ENCODE measurements around the gene BCL7C. TPM values are rescaled to one million over a fixed set of nuclear protein-coding genes. Genes with fewer than 3 reads are reported as not detected.

Gene BCL7C
- total and polyA plus RNA-seq, 2 of the 13 experiments (the other 11 are each of a cell fraction or from before 2014, with no cell fraction given), result 17.7 to 33.8 TPM

DNA sequence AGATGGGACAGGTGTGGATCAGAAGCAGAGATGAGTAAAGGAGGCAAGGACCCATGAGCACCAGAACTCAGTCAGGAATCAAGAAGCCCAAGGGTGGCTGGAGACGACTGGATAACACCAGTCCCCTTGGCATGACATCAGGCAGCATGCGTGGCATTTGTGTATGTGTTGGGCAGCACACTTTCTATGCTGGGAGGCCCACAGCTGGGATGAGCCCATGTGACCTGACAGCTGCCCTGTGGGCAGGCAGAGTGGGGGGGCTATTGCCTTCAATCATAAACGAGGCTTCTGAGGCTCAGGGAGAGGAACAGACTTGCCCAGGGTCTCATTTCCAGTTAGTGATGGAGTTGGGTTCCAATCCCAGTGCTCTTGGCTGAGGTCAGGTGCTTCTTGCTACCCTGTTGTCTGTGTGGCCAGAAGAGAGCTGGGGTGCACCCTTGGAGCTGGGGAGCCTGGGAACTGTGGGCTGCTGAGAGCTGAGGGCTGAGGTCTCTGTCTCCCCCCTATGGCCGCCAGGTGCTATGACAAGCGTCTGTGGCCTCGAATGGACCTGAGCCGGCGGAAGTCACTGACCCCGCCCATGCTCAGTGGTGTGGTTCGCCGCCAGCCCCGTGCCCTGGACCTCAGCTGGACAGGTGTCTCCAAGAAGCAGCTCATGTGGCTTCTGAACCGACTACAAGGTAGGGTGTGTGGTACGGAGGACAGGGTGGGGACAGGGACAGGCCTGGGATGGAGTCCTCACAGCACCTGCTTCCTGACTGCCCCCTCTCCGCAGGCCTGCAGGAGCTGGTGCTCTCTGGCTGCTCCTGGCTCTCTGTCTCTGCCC, 47.9 kb upstream of the BCL7C start (continued):
- no peak for TF ChIP-seq ZNF337 (CRISPR knock-in tag; IDR thresholded peaks at IDR 0.05; ENCODE audit: borderline replicate concordance, low read depth)
- peak; percentile 62; the same call in 1 of the 2 replicates for TF ChIP-seq KDM2A (CRISPR knock-in tag; IDR thresholded peaks at IDR 0.05; ENCODE audit: borderline replicate concordance, low read depth)
- TF ChIP-seq NFE2 (CRISPR knock-in tag; IDR thresholded peaks at IDR 0.05), result no peak
- TF ChIP-seq GATAD1 (CRISPR knock-in tag; IDR thresholded peaks at IDR 0.05), result peak; percentile 69
- TF ChIP-seq, protein P1, sequence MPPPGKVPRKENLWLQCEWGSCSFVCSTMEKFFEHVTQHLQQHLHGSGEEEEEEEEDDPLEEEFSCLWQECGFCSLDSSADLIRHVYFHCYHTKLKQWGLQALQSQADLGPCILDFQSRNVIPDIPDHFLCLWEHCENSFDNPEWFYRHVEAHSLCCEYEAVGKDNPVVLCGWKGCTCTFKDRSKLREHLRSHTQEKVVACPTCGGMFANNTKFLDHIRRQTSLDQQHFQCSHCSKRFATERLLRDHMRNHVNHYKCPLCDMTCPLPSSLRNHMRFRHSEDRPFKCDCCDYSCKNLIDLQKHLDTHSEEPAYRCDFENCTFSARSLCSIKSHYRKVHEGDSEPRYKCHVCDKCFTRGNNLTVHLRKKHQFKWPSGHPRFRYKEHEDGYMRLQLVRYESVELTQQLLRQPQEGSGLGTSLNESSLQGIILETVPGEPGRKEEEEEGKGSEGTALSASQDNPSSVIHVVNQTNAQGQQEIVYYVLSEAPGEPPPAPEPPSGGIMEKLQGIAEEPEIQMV (CRISPR knock-in tag; IDR thresholded peaks at IDR 0.05; ENCODE audit: low read depth), result no peak; the same call in 1 of the 2 replicates
- TF ChIP-seq KLF9 (CRISPR knock-in tag; IDR thresholded peaks at IDR 0.05; ENCODE audit: low read depth), result no peak
- no peak for TF ChIP-seq GABPA (IDR thresholded peaks at IDR 0.05; ENCODE audit: low read depth, low read length)
- peak; percentile 78 for TF ChIP-seq GABPA (CRISPR knock-in tag; IDR thresholded peaks at IDR 0.05; ENCODE audit: low read depth)
- TF ChIP-seq, protein P2, sequence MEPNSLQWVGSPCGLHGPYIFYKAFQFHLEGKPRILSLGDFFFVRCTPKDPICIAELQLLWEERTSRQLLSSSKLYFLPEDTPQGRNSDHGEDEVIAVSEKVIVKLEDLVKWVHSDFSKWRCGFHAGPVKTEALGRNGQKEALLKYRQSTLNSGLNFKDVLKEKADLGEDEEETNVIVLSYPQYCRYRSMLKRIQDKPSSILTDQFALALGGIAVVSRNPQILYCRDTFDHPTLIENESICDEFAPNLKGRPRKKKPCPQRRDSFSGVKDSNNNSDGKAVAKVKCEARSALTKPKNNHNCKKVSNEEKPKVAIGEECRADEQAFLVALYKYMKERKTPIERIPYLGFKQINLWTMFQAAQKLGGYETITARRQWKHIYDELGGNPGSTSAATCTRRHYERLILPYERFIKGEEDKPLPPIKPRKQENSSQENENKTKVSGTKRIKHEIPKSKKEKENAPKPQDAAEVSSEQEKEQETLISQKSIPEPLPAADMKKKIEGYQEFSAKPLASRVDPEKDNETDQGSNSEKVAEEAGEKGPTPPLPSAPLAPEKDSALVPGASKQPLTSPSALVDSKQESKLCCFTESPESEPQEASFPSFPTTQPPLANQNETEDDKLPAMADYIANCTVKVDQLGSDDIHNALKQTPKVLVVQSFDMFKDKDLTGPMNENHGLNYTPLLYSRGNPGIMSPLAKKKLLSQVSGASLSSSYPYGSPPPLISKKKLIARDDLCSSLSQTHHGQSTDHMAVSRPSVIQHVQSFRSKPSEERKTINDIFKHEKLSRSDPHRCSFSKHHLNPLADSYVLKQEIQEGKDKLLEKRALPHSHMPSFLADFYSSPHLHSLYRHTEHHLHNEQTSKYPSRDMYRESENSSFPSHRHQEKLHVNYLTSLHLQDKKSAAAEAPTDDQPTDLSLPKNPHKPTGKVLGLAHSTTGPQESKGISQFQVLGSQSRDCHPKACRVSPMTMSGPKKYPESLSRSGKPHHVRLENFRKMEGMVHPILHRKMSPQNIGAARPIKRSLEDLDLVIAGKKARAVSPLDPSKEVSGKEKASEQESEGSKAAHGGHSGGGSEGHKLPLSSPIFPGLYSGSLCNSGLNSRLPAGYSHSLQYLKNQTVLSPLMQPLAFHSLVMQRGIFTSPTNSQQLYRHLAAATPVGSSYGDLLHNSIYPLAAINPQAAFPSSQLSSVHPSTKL (CRISPR knock-in tag; IDR thresholded peaks at IDR 0.05), result no peak; the same call in 1 of the 2 replicates
- no peak for TF ChIP-seq ZNF24 (IDR thresholded peaks at IDR 0.05)
- no peak for TF ChIP-seq NFIC (IDR thresholded peaks at IDR 0.05; ENCODE audit: low read length)
- no peak for TF ChIP-seq MBNL3 (CRISPR knock-in tag; conservative IDR thresholded peaks at IDR 0.05)
- TF ChIP-seq MED1 (CRISPR knock-in tag; IDR thresholded peaks at IDR 0.05), result peak; percentile 46; the same call in 1 of the 2 replicates
- TF ChIP-seq ZNF724P (CRISPR knock-in tag; IDR thresholded peaks at IDR 0.05; ENCODE audit: borderline replicate concordance), result no peak
- TF ChIP-seq, protein P3, sequence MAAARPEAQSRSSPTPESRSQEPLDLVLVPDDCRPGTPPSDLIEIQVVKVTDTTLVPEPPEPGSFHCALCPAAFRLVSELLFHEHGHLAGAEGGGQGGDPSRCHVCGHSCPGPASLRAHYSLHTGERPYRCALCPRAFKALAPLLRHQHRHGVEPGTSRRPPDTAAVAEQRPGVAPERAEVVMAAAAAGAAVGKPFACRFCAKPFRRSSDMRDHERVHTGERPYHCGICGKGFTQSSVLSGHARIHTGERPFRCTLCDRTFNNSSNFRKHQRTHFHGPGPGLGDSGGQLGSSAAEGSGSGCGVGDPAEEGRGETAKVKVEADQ (CRISPR knock-in tag; IDR thresholded peaks at IDR 0.05; ENCODE audit: borderline replicate concordance), result no peak
- no peak for TF ChIP-seq NFIB (CRISPR knock-in tag; IDR thresholded peaks at IDR 0.05; ENCODE audit: borderline replicate concordance)
- TF ChIP-seq ZBTB3 (CRISPR knock-in tag; IDR thresholded peaks at IDR 0.05; ENCODE audit: borderline replicate concordance, low read depth), result no peak
- TF ChIP-seq, protein P4, sequence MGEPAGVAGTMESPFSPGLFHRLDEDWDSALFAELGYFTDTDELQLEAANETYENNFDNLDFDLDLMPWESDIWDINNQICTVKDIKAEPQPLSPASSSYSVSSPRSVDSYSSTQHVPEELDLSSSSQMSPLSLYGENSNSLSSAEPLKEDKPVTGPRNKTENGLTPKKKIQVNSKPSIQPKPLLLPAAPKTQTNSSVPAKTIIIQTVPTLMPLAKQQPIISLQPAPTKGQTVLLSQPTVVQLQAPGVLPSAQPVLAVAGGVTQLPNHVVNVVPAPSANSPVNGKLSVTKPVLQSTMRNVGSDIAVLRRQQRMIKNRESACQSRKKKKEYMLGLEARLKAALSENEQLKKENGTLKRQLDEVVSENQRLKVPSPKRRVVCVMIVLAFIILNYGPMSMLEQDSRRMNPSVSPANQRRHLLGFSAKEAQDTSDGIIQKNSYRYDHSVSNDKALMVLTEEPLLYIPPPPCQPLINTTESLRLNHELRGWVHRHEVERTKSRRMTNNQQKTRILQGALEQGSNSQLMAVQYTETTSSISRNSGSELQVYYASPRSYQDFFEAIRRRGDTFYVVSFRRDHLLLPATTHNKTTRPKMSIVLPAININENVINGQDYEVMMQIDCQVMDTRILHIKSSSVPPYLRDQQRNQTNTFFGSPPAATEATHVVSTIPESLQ (CRISPR knock-in tag; conservative IDR thresholded peaks at IDR 0.05), result no peak
- TF ChIP-seq XRCC5 (optimal IDR thresholded peaks at IDR 0.05; ENCODE audit: low read length), result peak; percentile 92
- TF ChIP-seq, protein P5, sequence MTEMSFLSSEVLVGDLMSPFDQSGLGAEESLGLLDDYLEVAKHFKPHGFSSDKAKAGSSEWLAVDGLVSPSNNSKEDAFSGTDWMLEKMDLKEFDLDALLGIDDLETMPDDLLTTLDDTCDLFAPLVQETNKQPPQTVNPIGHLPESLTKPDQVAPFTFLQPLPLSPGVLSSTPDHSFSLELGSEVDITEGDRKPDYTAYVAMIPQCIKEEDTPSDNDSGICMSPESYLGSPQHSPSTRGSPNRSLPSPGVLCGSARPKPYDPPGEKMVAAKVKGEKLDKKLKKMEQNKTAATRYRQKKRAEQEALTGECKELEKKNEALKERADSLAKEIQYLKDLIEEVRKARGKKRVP (CRISPR knock-in tag; IDR thresholded peaks at IDR 0.05), result no peak
- no peak for TF ChIP-seq HMG20A (CRISPR knock-in tag; IDR thresholded peaks at IDR 0.05; ENCODE audit: borderline replicate concordance)

Data from HepG2 (cell line).